GM12873 (cell line): ENCODE results near the gene SLCO2A1.

Source experiments
- TF ChIP-seq, protein P1 (sequence below): IDR thresholded peaks from 2 replicates; pipeline ENCODE4 v1.5.1; 2012; ENCODE audit warnings: low read depth, mild to moderate bottlenecking, moderate library complexity, low read length, control low read depth; ENCODE audit not compliant: insufficient read depth; ENCODE audit errors: missing control alignments

The SLCO2A1 gene

DNA sequence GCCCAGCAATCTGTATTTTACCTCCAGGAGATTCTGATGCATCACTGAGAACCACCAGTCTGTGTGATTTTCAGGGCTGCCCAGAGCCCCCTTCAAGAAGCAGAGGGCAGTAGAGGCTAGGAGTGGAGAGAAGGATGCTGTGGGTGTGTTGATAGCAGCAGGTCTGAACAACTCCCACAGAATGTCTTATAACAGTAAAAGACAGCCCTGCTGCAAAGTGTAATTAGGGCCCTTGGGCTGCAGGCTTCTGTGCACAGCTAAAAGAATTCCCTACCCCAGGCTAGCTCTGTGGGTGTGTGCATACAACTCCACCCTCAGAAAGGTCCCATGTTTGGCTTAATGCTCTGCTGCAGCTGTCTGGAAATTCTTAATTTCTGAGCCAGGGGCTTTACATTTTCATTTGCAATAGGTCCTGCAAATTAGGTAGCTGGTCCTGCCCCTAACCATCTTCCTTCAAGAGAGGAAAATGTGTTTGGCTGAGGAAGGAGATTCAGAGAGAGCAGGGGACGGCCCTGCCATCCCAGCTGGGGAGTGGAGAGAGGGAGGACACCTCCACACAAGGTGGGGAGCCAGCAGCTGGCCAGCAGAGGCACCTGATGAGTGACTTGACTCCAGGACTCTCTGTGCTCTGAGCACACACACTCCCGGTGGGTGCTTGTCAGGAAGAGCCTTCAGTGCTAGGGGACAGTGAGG is 90.8 kb downstream of the SLCO2A1 start:
- TF ChIP-seq, protein P1, sequence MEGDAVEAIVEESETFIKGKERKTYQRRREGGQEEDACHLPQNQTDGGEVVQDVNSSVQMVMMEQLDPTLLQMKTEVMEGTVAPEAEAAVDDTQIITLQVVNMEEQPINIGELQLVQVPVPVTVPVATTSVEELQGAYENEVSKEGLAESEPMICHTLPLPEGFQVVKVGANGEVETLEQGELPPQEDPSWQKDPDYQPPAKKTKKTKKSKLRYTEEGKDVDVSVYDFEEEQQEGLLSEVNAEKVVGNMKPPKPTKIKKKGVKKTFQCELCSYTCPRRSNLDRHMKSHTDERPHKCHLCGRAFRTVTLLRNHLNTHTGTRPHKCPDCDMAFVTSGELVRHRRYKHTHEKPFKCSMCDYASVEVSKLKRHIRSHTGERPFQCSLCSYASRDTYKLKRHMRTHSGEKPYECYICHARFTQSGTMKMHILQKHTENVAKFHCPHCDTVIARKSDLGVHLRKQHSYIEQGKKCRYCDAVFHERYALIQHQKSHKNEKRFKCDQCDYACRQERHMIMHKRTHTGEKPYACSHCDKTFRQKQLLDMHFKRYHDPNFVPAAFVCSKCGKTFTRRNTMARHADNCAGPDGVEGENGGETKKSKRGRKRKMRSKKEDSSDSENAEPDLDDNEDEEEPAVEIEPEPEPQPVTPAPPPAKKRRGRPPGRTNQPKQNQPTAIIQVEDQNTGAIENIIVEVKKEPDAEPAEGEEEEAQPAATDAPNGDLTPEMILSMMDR, result no peak

DNA sequence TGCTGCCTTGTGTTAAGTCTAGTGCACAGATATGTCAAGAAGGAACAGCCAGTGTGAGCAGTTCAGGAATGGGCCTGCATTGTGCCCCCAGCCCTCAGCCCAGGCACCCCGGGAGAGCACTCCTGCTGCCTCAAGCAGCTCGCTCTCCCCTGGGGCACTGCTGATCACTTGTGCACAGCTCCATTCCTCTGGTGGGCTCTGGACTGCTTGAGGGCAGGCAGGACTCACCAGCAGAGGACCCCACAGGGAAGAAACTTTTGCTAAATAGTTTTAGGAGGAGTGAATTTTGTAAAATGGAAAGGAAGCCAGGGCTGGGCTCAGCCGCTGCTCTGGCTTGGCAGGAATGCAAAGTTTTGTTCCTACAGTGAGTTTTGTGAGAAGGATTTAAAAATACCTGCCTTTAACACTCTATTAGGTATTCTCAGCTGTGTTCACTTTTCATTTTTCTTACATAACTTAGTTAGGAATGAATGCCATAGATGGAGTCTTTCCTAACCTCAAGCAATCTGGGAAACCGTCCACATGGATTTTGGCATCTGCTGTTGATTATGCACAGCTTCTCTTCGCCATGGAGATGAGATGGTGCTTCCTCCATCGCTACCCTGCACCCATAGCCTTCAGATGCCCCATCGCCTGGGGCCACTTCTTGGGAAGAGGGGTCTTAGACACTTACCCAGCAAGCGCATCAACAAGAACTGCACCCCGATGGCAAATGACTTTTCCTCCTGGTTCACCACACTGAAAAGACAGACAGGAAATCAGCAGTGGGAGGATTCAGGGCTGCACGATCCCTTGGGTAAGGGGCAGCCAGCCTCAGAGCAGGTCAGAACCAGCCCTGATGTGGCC is 91.7 kb downstream of the SLCO2A1 start:
- TF ChIP-seq, protein P1, result no peak

DNA sequence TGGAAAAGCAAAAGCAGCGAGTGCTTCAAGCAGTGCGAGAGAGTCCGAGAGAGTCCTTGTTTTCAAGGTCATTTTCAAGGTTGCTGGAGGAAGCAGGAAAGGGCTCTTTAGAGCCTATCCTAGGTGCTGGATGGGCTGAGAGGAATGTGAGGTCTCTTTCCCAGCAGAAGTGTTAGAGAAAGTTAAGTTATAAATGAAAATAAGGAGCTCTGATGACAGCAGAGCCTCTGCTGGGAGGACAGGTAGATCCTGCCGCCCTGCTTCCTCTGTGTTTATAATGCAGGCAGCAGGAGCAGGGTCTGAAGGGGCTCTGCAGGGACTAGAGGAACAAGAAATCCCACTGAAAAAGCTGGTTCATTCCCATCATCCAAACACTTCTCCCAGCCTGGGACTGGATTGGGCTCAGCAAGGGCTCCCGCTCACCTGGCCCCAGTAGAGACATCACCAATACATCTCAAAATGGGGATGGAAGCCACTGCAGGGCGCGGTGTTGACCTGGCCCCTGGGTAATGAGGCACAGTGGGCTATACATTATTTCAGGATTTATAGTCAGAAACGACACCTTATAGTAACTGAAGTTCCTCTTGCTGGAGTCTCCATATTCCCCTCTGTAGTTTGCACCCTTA is 92.6 kb downstream of the SLCO2A1 start:
- TF ChIP-seq, protein P1, result no peak

DNA sequence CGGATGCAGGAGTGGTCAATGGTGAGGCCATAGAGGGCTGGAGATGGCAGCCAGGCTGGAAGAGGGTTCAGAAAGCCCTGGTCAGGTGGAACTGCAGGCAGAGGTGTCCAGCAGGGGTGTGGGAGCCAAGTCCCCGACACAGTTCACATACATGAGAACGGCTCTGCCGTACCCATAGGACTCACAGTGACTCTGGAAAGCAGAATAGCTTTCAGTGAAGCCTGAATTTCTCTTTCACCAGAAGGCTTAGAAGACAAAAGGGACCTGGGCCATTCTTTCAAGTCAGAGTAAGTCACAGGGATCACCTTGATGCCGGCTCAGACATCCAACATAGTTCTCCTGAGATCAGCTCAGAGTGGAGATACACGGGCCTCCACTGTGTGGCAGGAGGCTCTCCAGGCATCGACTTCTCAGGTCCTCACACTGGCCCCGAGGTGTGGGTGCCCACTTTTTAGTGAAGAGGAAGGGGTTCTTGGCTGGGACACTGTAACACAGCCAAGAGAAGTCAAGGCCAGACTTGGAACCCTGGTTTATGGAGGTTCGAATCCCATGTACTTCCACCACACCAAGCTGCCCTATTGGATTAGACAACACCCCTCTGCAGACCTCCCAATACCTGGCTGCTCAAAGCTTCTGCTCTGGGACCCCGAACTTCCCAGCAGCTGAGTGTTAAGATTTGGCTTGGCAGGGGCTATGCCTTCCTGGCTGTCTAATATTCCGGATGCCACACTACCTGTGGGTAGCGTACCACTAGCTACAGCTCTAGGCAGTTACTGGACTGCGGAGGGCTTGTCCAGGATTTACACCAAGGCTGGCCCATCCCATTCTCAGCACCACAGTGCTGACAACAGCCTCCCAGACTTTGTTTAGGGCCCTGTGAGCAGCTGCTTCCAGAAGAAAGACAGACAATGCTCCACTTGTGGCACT is 93.6 kb downstream of the SLCO2A1 start:
- TF ChIP-seq, protein P1, result no peak

DNA sequence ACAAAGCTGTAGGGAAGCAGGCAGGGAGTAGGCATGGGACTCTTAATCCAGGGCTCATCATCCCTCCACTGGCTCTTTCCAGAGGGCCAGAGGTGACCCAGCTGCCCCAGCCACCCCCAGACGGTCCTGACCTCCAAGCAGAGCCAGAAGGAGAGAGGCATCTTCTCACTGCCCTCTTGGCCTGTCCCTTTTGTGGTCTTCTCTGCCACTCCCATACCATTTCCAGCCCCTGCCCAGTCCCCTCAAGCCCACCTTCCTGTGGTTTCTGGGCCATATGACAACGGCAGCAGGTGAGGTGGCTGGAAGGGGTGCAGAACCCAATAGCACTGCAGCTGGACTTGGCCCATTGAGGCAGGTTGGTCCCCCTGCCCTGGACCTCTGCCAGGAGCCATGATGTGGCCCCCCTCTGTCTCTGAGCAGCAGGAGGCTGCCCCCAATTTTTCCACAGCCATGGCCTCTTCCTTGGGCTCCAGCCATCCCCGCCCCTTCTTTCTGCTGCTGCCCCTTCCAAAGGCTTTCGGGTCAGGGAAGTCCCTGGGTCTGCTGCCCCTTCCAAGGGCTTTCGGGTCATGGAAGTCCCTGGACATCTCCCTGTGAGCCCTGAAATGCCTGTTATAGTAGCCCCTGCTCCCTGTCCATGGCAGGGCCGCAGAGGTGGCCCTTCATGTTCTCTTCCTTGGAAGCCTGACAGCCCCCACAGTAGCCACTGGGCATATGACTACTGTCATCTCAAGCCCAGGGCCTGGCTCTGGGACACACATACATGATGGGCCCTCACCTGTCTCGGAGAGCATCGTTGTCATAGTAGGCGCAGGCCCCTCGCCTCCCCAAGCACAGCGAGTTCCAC is 94.5 kb downstream of the SLCO2A1 start:
- TF ChIP-seq, protein P1, result no peak

DNA sequence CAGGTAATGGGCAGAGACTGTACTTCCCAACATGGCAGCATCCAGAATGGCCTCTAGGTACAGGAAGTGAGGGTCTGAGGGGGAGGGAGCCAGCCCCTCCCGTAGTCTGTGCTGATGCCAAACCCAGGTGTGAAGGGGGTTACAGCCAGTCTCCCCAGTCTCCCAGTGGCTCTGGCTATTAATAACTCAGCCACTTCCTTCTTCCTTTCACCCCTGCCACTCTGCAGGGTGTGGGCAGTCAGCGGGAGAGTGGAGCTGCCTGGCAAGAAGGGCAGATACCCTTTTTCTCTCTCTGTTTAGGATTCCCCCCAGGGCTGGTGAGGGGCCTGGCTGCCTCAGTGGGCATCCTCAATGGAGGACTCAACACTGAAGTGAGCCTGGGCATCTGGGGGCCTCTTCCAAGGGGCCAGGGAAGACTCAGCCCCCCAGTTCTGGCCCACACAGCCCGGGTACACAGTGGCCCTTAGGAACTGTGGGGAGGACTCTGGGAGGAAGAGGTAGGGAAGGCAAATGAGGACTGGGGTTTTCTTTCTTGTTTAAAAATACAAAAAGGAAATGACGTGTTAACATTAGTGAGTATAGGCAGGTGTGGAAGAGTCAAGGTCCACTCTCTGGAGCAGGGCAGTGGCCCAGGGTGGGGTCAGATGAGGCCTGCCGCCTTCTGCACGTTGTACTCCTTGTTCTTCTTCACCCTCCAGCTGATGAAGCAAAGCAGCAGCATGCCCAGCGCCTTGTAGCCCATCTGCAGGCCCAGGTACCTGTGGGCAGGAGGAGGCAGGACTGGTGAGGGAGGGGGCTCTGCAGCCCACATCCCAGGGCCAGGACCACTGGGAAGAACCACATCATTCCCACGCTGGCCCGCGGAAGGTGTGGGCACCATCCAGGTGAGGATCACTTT is 95.4 kb downstream of the SLCO2A1 start:
- TF ChIP-seq, protein P1, result no peak
